Adrenal gland (tissue), 12 donors: ENCODE data around the gene P3H2. TPM values are rescaled to one million over a fixed set of nuclear protein-coding genes. Genes with fewer than 3 reads are reported as not detected.

Source experiments
- DNase-seq, 7 donors: peaks; one replicate each; pipeline ENCODE4 v3.0.0-alpha.2; 2019 to 2020
- H3K27ac ChIP-seq, 5 donors: fragments of 200-600 bp; sonication (generic) in 4 of 5; 1 replicate in 3 of 5; 2 replicates in 2 of 5; pipeline versions ENCODE4 v1.5.1 to v1.8.0; 2016 to 2020; ENCODE audit warnings: mild to moderate bottlenecking in 1 of 5
- H3K27me3 ChIP-seq: fragments of 200-600 bp; 2 replicates; pipeline ENCODE4 v1.8.0; 2021
- H3K36me3 ChIP-seq, 2 donors: fragments of 200-600 bp; replicated peaks in 1 of 2; 1 replicate in 1 of 2; 2 replicates in 1 of 2; pipeline versions ENCODE4 v1.5.1 to v1.8.0; 2018 to 2022
- H3K4me1 ChIP-seq, 2 donors: fragments of 200-600 bp; replicated peaks in 1 of 2; 1 replicate in 1 of 2; 2 replicates in 1 of 2; pipeline versions ENCODE4 v1.5.1 to v1.8.0; 2018 to 2021
- H3K4me3 ChIP-seq, 4 donors: fragments of 200-600 bp; sonication (generic) in 3 of 4; one replicate each; pipeline ENCODE4 v1.5.1; 2016 to 2018
- H3K9me3 ChIP-seq, 3 donors: fragments of 200-600 bp; sonication (generic) in 1 of 3; replicated peaks in 1 of 3; 1 replicate in 2 of 3; 2 replicates in 1 of 3; pipeline versions ENCODE4 v1.5.1 to v1.8.0; 2016 to 2021
- POLR2A ChIP-seq, 2 donors: fragments of 450-650 bp; IDR thresholded peaks; one replicate each; pipeline ENCODE4 v1.6.1; 2017; ENCODE audit warnings: antibody characterized with exemption in 2 of 2, mild to moderate bottlenecking in 2 of 2, moderate library complexity in 1 of 2
- WGBS, 4 donors: extraction: QIAGEN DNeasy Blood & Tissue Kit in 2 of 4; methylation state at CpG; one replicate each; pipeline versions ENCODE4 v1.1.5 to v1.1.7; 2013 to 2017; 5-methylcytosine and 5-hydroxymethylcytosine counted together
- intact Hi-C, 2 donors: fragments of 100-400 bp; cut with DNase I; formaldehyde crosslinking; loops; one replicate each; pipeline versions ENCODE4 v1.14.1 to v1.15.0; 2022 to 2023
- polyA plus RNA-seq, 3 donors: library from polyadenylated mRNA; stranded (reverse); fragments of 200-250 nt in 2 of 3; fragments of 350-450 nt in 1 of 3; fragmentation: Illumina TruSeq in 1 of 3; extraction: RNeasy Lipid Tissue Mini Kit (QIAGEN cat#74804) in 1 of 3; gene quantifications; one replicate each; pipeline ENCODE4 v1.2.3, GENCODE V29; 2013 to 2014
- total RNA-seq, 9 donors: library from RNA; depleted of rRNA in 4 of 9; stranded (reverse); fragments of >200 nt in 4 of 9; fragments of 120-200 nt in 1 of 9; fragmentation: NEBNext Ultra II Directional in 1 of 9; extraction: Animal tissue kit (Norgen Biotek cat#: 25700) in 1 of 9; gene quantifications; one replicate each; pipeline versions ENCODE4 v1.1.0 to v1.2.4, GENCODE V29; 2013 to 2023
- TF ChIP-seq, protein P1 (sequence below), 6 experiments: fragments of 450-650 bp in 4 of 6; fragments of 200-600 bp in 2 of 6; sonication (generic) in 1 of 6; IDR thresholded peaks; 1 replicate in 5 of 6; 2 replicates in 1 of 6; pipeline versions ENCODE4 v1.5.1 to v1.8.0; 2016 to 2021; ENCODE audit warnings: antibody characterized with exemption in 6 of 6, mild to moderate bottlenecking in 2 of 6, moderate library complexity in 1 of 6
- donor health status: healthy with polysubstance abuse.
- donor health status: Bipolar disorder and iron deficiency.
- donor health status: DM: yes; HTN: yes; CAD: no.
- donor health status: DM: no; HTN: no; CAD: no.
- donor health status: DM: no; HTN: no; CAD: no.
- donor health status: DM: yes; HTN: yes; CAD: no.

Gene P3H2
- total and polyA plus RNA-seq, 12 donors: 22.8 to 175 (median 88.1) TPM

DNA sequence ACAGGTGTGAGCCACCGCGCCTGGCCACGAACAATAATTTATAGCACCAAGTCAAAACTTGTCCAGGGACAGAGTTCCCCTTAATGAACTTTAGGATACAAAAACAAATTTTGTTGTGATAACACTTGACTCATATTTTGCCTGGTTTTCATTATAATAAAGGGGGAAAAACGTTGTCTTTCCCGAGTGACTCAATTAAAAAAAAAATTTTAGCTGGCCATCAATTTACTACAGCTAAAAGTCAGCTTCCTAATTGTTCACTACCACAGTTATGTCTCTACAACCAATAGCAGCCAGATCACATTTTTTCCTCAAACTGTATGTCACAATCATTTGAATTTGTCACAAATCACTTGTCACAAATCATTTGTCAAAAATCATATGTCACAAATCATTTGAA, 116.0 kb downstream of the P3H2 start:
- intact Hi-C loops: no loop called here
- Histone ChIP-seq H3K4me3 (no peak overlapping the region), H3K9me3 (no peaks in the 10 kb centered on the region), H3K4me1 (peaks cover 0 to 24% of the 10 kb centered on the region in 2 donors), H3K27me3 (no peaks in the 10 kb centered on the region), H3K36me3 (no peaks in the 10 kb centered on the region), H3K27ac (no peak overlapping the region)
- TF ChIP-seq, protein P1, sequence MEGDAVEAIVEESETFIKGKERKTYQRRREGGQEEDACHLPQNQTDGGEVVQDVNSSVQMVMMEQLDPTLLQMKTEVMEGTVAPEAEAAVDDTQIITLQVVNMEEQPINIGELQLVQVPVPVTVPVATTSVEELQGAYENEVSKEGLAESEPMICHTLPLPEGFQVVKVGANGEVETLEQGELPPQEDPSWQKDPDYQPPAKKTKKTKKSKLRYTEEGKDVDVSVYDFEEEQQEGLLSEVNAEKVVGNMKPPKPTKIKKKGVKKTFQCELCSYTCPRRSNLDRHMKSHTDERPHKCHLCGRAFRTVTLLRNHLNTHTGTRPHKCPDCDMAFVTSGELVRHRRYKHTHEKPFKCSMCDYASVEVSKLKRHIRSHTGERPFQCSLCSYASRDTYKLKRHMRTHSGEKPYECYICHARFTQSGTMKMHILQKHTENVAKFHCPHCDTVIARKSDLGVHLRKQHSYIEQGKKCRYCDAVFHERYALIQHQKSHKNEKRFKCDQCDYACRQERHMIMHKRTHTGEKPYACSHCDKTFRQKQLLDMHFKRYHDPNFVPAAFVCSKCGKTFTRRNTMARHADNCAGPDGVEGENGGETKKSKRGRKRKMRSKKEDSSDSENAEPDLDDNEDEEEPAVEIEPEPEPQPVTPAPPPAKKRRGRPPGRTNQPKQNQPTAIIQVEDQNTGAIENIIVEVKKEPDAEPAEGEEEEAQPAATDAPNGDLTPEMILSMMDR (IDR thresholded peaks at IDR 0.05): no peak
- TF ChIP-seq POLR2A (IDR thresholded peaks at IDR 0.05): no peak
- no peak for DNase-seq
- 65 to 80% (median 73%) methylated on average over 5 of the region's 5 CpGs for WGBS, 4 donors

DNA sequence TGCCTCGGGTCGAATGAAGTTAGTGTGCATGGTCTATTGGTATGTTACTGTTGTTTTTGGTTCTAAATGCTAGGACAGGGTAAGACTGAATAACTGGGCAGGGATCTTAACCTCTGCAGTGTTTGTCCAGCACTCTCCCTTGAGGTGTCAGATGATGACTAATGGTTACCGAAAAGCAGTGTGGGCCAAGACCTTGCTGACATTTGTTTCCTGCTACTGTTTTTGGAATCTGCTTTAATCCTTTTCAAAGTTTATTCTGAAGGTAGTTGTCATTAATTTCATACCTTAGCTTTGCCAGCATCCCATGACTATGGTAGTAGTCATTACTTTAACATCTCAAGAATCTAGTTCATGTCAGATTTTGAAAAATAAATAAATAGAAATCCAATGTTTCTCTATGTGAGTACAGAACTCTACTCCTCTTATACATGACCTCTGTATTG, 117.0 kb downstream of the P3H2 start:
- TF ChIP-seq, protein P1 (IDR thresholded peaks at IDR 0.05): no peak
- TF ChIP-seq POLR2A (IDR thresholded peaks at IDR 0.05): peak in 1 of 2 donors; percentile 32
- intact Hi-C loops: no loop called here
- H3K9me3 ChIP-seq: no peaks in the 10 kb centered on the region
- peaks cover 0 to 31% of the 10 kb centered on the region in 2 donors for H3K4me1 ChIP-seq
- 16 to 40% (median 30%) methylated on average over 3 of the region's 3 CpGs for WGBS, 4 donors
- H3K27ac ChIP-seq: peak overlapping the region in 4 of 5 donors; percentile 26 to 78 (median 52)
- no peak overlapping the region for H3K4me3 ChIP-seq
- DNase-seq: peak; percentile 27 to 77 (median 61)
- no peaks in the 10 kb centered on the region for H3K36me3 ChIP-seq
- H3K27me3 ChIP-seq: no peaks in the 10 kb centered on the region

DNA sequence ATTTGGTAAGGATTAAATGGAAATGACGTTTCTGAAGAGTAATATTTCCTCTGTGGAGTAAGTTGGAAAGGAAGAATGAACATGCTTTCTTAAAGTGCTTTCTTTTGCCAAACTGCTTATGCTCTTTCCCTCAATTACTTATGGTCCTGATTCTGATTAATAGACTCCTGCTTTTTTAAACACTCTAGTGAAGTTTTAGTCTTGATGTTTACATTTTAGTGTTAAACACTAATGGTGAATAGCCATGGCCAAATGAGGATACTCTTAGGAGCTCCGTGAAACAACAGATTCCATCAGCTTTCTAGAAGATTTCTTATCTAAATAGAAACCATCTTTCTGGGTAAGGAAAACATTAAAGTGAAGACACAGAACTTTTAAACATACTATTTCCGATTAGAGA, 117.6 kb downstream of the P3H2 start:
- H3K4me3 ChIP-seq: no peak overlapping the region
- no peaks in the 10 kb centered on the region for H3K36me3 ChIP-seq
- peaks cover 0 to 31% of the 10 kb centered on the region in 2 donors for H3K4me1 ChIP-seq
- intact Hi-C loops: no loop called here
- H3K27me3 ChIP-seq: no peaks in the 10 kb centered on the region
- no peak for DNase-seq
- 29 to 42% (median 40%) methylated on average over 3 of the region's 3 CpGs for WGBS, 4 donors
- no peak for TF ChIP-seq POLR2A (IDR thresholded peaks at IDR 0.05)
- TF ChIP-seq, protein P1 (IDR thresholded peaks at IDR 0.05): no peak
- H3K9me3 ChIP-seq: no peaks in the 10 kb centered on the region
- peak overlapping the region in 3 of 5 donors; percentile 2 to 68 (median 37) for H3K27ac ChIP-seq

DNA sequence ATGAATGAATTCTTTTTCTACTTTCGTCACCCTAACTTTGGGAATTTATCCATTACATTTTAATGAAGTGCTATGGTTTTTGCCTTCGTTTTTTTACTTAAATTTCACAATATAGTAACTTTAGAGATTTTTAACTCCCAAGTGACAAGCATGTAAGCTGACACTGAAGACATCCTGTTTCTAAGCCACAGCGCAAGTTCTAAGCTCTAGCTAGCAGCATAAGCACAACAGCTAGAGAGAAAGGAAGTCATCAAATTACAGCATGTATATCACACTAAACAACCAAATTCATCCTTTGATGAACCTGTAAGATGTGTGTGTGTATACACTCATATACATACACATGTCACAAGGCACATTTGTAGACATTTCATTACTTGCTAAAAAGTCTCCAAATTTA, 119.3 kb downstream of the P3H2 start:
- no peak overlapping the region for H3K27ac ChIP-seq
- no peak for DNase-seq
- H3K27me3 ChIP-seq: no peaks in the 10 kb centered on the region
- intact Hi-C loops: no loop called here
- no peak overlapping the region for H3K4me3 ChIP-seq
- peaks cover 0 to 31% of the 10 kb centered on the region in 2 donors for H3K4me1 ChIP-seq
- H3K9me3 ChIP-seq: no peaks in the 10 kb centered on the region
- TF ChIP-seq, protein P1 (IDR thresholded peaks at IDR 0.05): no peak
- TF ChIP-seq POLR2A (IDR thresholded peaks at IDR 0.05): no peak
- no peaks in the 10 kb centered on the region for H3K36me3 ChIP-seq
- WGBS, 4 donors: 71 to 87% (median 77%) methylated on average over 3 of the region's 3 CpGs
